Epithelial cell of esophagus (primary cell): ENCODE data around the gene PTOV1.

ENCODE experiments used
- DNase-seq: peaks from one replicate; pipeline ENCODE4 v3.0.0; 2010; ENCODE audit warnings: low read depth
- H3K4me3 ChIP-seq: 2 replicates; pipeline ENCODE4 v1.5.1; 2011; ENCODE audit warnings: mild to moderate bottlenecking, low read length, control low read depth
- CTCF ChIP-seq: IDR thresholded peaks from 2 replicates; pipeline ENCODE4 v1.5.1; 2011; ENCODE audit warnings: low read depth, mild to moderate bottlenecking, low read length, control low read depth, inconsistent platforms; ENCODE audit not compliant: insufficient read depth; ENCODE audit errors: missing control alignments

Gene PTOV1

GRCh38 chr19:49906879-49907564, 56.1 kb downstream of the PTOV1 start:
- TF ChIP-seq CTCF = no peak
- DNase-seq = no peak
- no peak overlapping the region for H3K4me3 ChIP-seq

DNA sequence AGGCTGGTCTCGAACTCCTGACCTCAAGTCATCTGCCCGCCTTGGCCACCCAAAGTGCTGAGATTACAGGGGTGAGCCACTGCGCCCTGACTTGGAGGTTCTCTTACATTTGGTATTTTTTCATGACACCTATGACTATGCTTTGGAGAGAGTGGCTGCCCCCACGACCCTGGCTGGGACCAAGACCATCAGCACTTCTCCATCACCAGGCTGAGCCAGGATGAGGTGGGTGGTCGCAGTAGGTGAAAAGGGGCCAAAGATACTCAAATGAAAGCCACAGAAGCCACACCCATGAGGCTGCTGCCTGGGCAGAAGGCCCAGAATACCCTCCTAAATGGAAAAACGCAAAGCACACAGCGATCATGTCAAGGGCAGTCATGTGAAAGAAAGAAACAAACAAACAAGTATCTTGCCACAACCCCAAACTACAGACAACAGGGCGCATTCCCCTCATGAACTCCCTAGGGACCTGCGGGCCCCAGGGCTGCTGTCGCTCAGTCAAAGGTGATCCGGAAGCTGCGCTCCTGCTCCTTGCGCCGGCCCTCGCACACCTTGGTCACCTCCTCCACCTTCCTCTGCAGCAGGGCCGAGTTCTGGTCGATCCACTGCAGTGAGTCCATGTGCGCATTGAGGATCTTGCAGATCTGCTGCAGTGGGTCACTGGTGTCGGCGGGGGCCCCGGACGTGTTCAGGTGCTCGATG, 56.9 kb downstream of the PTOV1 start:
- H3K4me3 ChIP-seq = no peak overlapping the region
- no peak for DNase-seq
- no peak for TF ChIP-seq CTCF

DNA sequence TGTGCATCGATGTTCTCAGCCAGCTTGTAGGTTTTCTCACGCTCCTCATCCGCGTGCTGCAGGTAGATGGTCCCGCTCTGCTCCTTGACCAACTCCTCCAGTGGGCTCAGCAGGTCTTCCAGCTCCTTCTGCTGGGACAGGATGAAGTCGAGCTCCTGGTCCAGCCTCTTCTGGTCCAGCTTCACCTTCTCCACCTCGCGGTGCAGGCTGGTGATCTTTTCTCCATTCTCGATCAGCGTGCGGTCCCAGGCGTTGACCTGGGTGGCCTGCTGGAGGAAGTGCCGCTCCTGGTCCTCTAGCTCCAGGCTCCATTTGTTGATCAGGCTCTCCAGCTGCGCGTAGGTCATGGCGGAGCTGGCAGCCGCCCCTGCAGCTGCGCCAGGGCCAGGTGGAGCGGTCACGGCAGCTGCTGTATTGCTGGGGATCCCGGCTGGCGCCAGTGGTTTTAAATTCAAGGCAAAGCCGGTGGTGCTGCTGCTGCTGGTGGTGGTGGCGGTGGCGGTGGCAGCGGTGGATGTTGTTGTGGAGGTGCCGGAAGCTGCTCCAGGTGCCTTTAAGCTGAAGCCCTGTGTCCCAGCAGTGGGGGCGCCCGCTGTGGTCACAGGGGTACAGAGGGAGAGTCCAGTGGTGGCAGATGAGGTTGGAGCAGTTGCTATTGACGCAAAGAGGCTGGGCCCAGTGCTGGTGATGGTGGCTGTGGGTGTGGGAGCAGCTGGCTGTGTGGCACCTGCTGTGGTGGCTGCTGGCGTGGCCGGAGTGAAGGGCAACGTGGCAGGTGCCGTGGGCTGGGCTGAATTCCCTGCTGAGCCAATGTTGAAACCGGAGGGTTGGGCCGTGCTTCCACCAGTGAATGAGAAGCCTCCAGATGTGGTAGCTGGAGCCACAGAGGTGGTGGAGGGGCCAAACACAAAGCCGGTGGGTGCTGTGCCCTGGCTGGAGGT, 57.8 kb downstream of the PTOV1 start:
- no peak for TF ChIP-seq CTCF
- DNase-seq = no peak
- no peak overlapping the region for H3K4me3 ChIP-seq

- no peak overlapping the region for H3K4me3 ChIP-seq
- no peak for TF ChIP-seq CTCF
- DNase-seq = no peak
Measured at GRCh38 chr19:49910179-49910578, 59.2 kb downstream of the PTOV1 start.
